GM18511 (cell line): ENCODE results near the gene C11orf21.

Experiments
- ATAC-seq: cut with Tn5 transposase; IDR thresholded peaks from one replicate; pipeline ENCODE4 v1.9.1; 2021; ENCODE audit warnings: mild to moderate bottlenecking, moderate library complexity; ENCODE audit not compliant: unreplicated experiment

C11orf21 gene

GRCh38 chr11:2321311-2321683, 19.6 kb upstream of the C11orf21 start:
- no peak for ATAC-seq

DNA sequence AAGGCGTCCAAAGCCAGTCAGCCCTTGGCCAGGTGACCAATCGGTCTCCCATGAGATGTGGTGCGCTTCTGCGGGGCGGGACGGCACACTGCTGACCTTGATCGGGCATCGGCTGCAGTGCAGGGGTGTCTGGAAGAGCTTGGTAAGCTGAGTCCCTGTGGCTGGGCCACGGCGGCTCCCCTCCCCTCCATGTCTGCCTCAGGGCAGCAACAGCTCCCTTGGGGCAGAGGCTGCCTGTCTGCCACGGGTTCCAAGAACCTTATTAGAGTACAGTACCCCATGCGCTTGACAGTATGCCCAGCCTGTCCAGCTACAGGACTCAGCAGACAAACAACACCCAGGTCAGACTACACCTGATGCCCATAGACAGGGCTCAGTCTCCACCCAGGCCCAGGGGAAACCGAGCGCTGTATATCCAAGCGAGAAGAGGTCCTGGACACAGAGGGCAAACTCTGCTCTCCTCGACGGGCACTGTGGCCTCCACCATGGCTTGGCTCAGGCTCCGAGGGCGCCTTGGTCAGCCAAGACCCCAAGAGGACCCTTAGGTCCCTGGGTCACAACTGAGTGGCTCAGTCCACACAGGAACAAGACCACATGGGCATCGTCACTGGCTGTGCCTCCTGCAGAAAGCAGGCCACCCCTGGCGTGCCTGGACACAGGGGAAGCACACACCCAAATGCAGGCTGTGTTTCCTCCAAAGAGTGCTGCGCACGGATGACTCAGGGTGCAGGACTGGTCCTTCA, 19.0 kb upstream of the C11orf21 start:
- ATAC-seq: no peak

DNA sequence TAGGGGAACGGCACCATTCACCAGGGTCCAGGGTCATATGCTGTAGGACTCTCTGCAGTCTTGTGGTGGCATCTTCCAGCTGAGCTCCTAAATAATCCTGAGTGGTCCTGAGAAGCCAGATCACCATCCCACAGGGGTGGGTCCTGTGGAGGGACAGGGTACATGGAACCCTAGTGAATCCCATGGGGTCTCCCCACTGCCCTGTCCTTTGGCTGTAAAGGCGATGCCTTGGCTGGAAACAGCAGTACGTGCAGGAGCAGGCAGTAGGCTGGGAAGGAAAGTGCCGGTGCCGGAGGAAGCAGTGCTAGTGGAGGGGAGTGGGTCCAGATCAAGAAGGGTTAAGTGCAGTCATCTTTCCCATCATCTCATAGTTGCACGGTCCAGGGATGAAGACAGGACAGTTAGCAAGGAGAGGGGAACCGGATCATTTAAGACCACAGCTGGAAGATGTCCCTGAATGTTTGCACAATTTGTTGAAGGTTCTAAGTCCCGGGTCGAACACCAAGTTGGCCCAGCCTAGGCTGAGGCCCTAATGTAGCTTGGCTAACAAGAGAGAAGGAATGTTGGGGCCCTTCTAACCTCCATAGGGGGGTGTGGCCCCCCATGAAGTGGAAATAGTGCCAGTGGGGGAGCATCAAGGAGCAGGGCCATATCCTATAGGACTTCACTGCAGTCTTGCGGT, 18.2 kb upstream of the C11orf21 start:
- ATAC-seq: no peak

- ATAC-seq: no peak
Measured at GRCh38 chr11:2318707-2319106, 17.0 kb upstream of the C11orf21 start.

GRCh38 chr11:2318123-2318522, 16.4 kb upstream of the C11orf21 start:
- no peak for ATAC-seq

DNA sequence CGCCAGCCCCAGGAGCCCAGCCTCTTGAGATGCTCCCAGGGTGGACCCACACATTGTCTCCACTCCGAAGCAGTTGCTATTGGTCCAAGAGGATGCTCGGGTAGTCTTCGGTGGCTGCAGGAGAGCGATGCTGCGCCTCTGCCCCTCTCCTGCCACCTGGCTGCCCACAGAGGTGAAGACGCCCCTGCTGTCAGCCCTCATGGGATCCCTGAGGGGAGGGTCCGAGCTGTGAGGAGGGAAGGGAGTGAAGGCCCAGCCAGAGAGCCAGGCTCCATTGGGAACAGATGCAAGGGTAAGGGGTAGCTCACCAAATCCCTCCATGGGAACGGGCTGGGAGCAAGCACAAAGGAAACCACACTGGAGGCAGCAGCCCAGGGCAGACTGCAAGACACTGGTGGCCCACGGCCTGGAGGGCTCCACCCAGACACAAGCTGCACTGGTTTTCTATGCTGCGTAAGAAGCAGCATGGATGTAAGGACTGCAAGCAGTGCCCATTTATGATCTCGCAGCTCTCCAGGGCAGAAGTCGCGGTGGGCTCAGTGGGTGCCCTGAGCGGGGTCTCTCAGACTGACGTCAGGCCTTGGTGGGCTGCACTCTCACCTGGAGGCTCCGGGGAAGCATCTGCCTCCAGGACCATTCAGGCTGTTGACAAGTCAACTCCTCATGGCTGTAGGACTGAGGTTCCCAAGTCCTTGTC, 15.8 kb upstream of the C11orf21 start:
- ATAC-seq: no peak

DNA sequence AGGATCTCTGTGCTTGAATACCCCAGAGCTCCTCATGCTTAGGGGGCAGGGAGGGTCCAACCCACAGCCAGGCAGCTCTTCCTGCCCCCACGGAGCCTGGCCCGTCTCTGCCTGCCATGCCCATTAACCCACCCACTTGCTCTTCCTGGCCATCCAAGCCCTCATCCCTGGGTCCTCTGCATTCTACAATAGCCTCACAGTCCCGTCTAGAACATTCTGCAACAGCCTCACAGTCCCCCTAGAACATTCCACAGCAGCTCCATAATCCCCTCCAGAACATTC, 15.2 kb upstream of the C11orf21 start:
- no peak for ATAC-seq

DNA sequence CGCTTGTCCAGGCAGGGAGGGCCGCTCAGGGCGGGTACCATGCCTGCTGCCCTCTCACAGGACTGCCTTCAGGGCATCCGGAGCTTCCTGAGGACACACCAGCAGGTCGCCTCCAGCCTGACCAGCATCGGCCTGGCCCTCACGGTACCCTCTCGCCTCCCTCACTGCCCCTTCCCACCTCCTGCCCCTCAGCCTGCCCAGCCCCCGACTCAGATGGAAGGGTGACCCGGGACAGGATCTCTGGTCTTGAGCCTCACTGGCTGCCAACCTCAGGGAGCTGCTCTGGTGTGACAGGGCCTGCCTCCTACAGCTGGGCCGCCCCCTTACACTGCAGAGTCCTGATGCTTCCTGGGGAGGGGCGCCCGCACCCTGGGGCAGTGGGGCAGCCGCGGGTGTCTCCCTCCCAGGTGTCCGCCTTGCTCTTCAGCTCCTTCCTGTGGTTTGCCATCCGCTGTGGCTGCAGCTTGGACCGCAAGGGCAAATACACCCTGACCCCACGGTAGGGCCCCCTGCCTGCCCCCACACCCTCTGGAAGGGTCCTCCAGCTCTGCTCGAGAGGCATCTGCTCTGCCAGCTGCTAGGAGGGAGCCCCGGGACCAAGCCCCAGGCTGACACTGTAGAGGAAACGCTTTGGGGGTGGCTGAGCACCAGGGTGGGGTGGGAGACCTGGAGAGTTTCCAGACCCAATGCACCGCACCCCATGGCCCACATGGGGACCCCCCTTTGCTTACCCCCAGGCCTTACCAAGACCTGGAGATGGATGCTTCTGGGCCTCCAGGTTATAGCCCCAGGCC, 14.6 kb upstream of the C11orf21 start:
- ATAC-seq: no peak

- no peak for ATAC-seq
Measured at GRCh38 chr11:2315395-2316168, 13.9 kb upstream of the C11orf21 start.

DNA sequence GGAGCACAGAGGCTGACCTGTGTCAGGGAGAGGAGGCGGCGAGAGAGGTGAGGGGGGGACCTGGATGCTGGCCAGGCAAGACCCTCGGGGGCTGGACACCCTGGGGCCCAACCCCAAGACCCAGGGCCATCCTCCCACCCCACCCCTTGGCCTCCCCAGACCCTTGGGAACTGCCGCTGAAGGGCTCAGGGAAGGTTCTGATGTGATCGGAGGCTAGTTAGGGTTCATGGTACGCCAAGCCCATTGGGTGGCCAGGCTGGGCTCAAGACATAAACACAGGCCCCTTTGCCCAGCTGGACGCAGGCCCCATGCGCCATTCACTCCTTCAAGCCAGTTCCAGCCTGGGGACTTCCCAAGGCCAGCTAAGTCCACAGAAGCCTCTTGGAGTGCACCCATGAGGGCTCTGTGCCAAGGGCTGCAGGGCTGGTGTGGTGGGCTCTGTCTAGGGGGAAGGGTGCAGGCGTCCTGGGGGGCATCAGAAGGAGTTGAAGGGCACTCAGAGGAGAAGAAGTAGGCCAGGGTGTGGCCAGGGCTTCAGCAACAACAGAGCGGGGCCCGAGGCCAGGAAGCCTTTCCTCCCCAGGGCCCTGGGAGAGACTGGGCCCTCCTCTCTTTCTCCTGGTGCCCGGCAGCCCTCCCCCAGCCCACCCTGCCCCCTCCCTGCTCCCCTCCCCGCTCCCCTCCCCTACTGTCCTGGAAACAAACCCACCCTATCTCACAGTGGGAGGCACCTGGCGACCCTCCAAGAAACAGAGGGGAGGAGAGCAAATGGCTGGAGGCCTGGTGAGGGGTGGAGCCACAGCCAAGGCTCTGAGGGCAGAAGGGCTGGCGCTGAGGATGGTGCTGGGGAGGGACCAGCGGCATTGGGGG, 13.0 kb upstream of the C11orf21 start:
- no peak for ATAC-seq

DNA sequence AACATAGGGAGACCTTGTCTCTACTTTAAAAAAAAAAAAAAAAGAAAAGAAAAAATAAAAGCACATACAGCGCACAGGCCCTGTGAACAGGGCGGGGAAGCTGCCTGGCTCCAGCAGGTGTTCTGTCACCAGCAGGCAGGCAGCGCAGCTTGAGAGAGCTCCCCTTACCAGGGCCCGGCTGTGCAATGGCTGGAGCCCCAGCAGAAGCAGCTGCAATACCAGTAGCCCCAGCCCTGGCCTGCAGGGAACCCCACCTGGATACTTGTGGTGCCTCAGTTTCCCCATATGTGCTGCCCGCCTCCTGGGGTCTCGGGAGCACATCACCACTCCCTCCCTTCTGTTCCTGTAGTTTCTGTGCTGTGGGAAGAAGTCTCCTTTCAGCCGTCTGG, 12.4 kb upstream of the C11orf21 start:
- no peak for ATAC-seq

DNA sequence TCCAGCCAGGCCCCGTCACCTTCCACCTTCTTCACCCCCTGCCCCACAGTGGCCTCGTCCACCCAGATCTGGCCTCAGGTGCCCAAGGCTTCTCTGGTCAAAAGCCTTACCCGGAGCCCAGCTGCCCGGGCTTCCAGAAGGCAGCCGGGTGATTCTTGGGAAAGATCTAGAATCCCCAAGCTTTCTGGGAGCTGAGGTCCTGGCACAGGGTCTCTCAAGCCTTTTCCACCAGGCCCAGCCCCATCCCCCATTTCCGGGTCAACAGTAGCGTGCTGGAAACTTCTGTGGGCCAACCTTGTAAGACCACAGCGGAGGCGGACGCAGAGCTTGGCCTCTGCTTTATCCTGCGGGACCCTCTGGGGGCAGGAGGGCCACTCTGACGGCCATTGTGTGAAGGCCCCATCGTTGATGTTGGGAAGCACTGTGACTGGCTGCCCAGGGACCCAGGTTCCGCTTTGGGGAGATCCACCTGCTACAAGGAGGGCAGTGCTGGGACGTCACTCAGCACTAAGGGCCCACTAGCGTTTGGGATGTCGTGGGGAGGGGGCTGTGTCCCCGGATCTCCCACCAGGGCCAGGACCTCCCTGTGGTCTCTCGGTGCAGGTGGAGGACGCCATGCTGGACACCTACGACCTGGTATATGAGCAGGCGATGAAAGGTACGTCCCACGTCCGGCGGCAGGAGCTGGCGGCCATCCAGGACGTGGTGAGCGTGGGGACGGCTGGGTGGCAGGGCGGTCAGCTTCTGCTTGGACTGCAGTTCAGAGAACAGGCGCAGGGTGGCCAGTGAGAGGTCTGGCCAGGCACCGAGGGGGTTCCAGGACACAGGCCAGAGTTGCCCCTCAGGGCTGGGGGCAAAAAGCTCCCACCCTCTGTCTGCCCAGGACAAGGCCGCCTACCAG, 11.6 kb upstream of the C11orf21 start:
- ATAC-seq: no peak

GRCh38 chr11:2312232-2313042, 10.7 kb upstream of the C11orf21 start:
- ATAC-seq: no peak

DNA sequence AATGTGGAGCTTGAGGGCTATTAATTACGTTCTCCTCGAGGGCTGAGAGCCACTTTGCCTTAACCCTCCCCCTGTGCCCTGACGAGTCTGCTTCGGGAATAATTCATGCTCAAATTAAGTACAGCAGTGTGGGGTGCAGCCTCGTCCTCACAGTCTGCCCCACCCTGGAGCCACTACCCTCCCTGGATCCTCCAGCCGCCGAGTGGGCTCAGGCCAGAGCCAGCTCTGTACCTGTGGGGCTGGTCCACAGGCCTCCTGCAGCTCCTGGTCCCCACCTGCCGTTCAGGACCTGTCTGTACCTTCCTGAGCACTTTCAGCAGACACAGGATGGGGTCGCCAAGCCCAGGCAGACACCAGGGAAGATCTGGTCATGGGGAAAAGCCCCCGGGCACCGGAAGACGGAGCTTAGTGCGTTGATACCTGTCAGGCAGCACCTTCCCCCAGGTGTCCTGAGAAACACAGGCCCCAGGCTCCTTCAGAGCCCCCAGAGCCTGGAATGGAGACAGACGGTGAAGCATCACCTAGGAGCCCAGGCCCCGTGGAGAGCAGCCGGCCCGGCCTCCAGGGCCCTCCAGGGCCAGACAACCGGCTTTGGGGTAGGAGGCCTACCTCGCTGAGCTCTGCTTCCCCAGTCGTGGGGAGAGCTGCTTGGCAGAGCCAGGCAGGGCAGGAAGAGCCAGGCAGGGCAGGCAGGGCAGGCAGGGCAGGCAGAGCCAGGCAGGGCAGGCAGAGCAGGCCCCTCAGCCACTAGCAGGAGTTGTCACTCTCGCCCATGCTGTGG, 9.8 kb upstream of the C11orf21 start:
- ATAC-seq: no peak

DNA sequence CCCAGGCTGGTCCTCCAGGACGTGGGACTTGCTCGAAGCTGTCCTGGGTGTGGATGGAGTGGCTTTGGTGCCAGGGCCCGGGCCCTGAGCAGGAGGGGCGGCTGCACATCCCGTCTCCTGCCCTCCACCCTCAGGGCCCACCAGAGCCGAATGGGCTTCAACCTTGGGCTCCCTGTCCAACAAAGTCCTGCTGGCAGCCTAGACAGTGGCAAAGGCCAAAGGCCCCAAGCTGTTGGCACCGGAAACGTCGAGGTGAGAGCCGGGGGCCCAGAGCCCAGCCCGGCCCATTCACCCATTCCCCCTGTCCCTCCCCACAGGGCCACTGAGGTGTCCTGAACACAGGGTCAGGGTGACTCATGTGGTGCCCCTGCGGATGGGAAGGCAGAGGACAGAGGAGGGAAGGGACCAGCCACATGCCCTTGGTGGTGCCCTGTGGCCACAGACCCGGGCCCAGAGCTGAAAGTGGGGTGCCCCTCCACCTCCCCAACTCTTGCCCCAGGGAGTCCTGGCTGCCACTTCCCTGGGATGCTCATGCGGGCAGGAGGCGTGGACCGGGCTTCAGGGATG, 9.2 kb upstream of the C11orf21 start:
- ATAC-seq: no peak

DNA sequence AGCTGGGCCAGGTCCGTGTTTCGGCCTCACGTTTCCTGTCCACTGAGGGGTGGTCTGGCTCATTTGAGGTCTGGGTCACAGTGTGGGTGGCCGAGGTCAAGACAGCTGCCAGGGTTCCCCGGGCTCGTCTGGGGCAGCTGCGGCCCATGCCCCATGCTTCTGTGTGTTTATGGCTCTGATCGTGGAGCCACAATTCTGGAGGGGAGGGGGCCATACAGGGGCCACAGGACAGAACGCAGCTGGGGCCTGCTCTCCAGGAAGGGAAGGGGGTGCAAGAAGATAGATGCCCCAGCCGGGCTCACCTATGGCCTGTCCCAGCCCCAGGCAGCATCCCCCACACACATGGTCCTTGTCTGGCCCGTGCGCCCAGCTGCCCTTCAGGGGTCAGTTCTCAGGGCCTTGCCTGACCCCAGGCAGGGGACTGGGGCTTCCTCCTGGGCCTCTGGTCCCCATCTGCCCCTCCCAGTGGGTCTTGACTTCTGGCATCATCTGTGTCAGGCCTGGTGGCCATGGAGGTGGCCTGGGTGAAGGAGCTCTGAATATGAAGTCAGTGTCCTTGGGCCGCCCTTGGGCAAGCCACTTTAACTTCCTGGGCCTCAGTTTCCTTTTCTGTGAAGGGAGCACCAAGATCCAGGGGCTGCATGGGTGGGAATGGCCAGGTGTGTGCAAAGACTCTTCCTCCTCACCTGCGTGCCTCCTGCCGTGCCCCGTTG, 8.5 kb upstream of the C11orf21 start:
- no peak for ATAC-seq
